ENCODE data around the gene LGALS16. TPM values are rescaled to one million over a fixed set of nuclear protein-coding genes. Genes with fewer than 3 reads are reported as not detected.

LGALS16 gene
- total RNA-seq, 1 experiment from 2014 or later = not detected

DNA sequence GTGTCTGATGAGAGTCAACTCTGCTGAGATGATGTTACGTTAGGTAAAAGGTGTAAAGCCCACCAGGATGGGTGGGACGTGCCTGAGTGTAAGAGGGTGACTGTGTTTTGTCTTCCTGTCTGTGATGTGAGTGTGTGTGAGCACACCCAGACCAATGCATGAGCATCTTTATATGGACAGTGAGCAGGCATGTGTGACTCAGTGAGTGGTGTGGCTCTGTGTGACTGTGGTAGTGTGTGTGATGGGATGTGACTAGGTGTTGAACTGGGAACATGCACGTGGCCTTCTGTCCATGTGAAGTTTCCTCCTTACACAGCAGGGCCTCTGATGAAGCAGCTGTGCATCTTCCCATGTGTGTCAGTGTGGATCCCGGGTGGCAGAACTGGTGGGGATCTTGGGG lies 17.8 kb upstream of the LGALS16 start:
- H4K91ac ChIP-seq (ENCODE audit: insufficient read length, low read depth, low read length) = no peak overlapping the region
- H3K27ac Mint-ChIP-seq = no peak overlapping the region; a peak in 1 of 7 replicates
- H3K27me3 Mint-ChIP-seq (ENCODE audit: low read depth) = peaks cover 76% of the 10 kb centered on the region
- H3K27ac ChIP-seq (ENCODE audit: insufficient read length, low read depth, low read length) = no peak overlapping the region
- no peak overlapping the region for H4K8ac ChIP-seq (replicated peaks; ENCODE audit: insufficient read length, low read depth, low read length)
- no peak overlapping the region for H2BK20ac ChIP-seq (ENCODE audit: low read depth, low read length, poor library complexity, severe bottlenecking)
- H3K23ac ChIP-seq (ENCODE audit: insufficient read length, low read depth, low read length) = no peak overlapping the region
- no peaks in the 10 kb centered on the region for H3K36me3 Mint-ChIP-seq (ENCODE audit: insufficient read depth in 1 of 3, low read depth in 3 of 3)
- H3K79me1 ChIP-seq (ENCODE audit: insufficient read depth, low read depth, low read length, poor library complexity, severe bottlenecking) = no peaks in the 10 kb centered on the region
- no peak overlapping the region for H2BK120ac ChIP-seq (ENCODE audit: low read depth, low read length, poor library complexity, severe bottlenecking)
- H2BK5ac ChIP-seq (ENCODE audit: insufficient read length, low read length) = no peak overlapping the region
- no peaks in the 10 kb centered on the region for H3K4me1 Mint-ChIP-seq
- H3K9me3 Mint-ChIP-seq = peaks cover 6 to 12% of the 10 kb centered on the region in 2 experiments; a peak in 3 of 5 replicates
- no peaks in the 10 kb centered on the region for H3K9me3 ChIP-seq (ENCODE audit: control insufficient read depth, low read depth, low read length)
- no peak for DNase-seq
- no peak overlapping the region for H3K4ac ChIP-seq (ENCODE audit: low read depth, low read length)
- no CpG with 5 or more reads among the region's 4 CpGs for WGBS (ENCODE audit: extremely low coverage, insufficient read length, low lambda C conversion rate)
- H3K79me2 ChIP-seq (ENCODE audit: insufficient read depth, low read length) = no peaks in the 10 kb centered on the region
- H2BK15ac ChIP-seq (ENCODE audit: low read depth, low read length) = no peak overlapping the region
- no peaks in the 10 kb centered on the region for H3K23me2 ChIP-seq (ENCODE audit: insufficient read length, low read depth, low read length, poor library complexity, severe bottlenecking)
- no peak overlapping the region for H4K5ac ChIP-seq (ENCODE audit: insufficient read length, low read depth, low read length)
- no peak overlapping the region for H3K9ac ChIP-seq (ENCODE audit: extremely low read depth, insufficient read length, low read length)
- H3K56ac ChIP-seq (ENCODE audit: insufficient read length, low read depth, low read length) = no peak overlapping the region
- H3K27me3 ChIP-seq (ENCODE audit: insufficient read depth, low read length) = no peaks in the 10 kb centered on the region
- H2BK12ac ChIP-seq (ENCODE audit: insufficient read length, low read depth, low read length) = no peak overlapping the region
- no peaks in the 10 kb centered on the region for H4K20me1 ChIP-seq (ENCODE audit: control insufficient read depth, insufficient read depth, insufficient read length)
- H2AK5ac ChIP-seq (ENCODE audit: insufficient read length, low read length) = no peak overlapping the region
- H3K4me2 ChIP-seq (ENCODE audit: insufficient read depth, insufficient read length, low read length) = no peak overlapping the region
- H3T11ph ChIP-seq (ENCODE audit: low read length) = no peak overlapping the region
- H3K14ac ChIP-seq (ENCODE audit: insufficient read depth, low read length) = no peak overlapping the region
- no peak overlapping the region for H3K18ac ChIP-seq (ENCODE audit: insufficient read length, low read depth, low read length)
- H3K4me1 ChIP-seq (ENCODE audit: insufficient read depth, low read length) = no peaks in the 10 kb centered on the region
- no peak overlapping the region for H2AFZ ChIP-seq (ENCODE audit: low read length)
- TF ChIP-seq, protein P1, sequence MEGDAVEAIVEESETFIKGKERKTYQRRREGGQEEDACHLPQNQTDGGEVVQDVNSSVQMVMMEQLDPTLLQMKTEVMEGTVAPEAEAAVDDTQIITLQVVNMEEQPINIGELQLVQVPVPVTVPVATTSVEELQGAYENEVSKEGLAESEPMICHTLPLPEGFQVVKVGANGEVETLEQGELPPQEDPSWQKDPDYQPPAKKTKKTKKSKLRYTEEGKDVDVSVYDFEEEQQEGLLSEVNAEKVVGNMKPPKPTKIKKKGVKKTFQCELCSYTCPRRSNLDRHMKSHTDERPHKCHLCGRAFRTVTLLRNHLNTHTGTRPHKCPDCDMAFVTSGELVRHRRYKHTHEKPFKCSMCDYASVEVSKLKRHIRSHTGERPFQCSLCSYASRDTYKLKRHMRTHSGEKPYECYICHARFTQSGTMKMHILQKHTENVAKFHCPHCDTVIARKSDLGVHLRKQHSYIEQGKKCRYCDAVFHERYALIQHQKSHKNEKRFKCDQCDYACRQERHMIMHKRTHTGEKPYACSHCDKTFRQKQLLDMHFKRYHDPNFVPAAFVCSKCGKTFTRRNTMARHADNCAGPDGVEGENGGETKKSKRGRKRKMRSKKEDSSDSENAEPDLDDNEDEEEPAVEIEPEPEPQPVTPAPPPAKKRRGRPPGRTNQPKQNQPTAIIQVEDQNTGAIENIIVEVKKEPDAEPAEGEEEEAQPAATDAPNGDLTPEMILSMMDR (conservative IDR thresholded peaks at IDR 0.05) = no peak
- H3K4me3 Mint-ChIP-seq = no peak overlapping the region

All from H9 (cell line).